Spleen (tissue), 11 donors: ENCODE results near the gene PDZD2. TPM values are rescaled to one million over a fixed set of nuclear protein-coding genes. Genes with fewer than 3 reads are reported as not detected.

Experiments used
- DNase-seq: peaks from one replicate; pipeline ENCODE4 v3.0.0-alpha.2; 2020
- H3K27ac ChIP-seq, 8 donors: fragments of 200-600 bp; sonication (generic) in 7 of 8; 1 replicate in 4 of 8; 2 replicates in 4 of 8; pipeline versions ENCODE4 v1.5.0 to v1.8.0; 2016 to 2021; ENCODE audit warnings: inconsistent platforms in 4 of 8, mild to moderate bottlenecking in 4 of 8, moderate library complexity in 1 of 8
- H3K27me3 ChIP-seq, 7 donors: fragments of 200-600 bp; sonication (generic) in 6 of 7; replicated peaks in 1 of 7; 1 replicate in 4 of 7; 2 replicates in 3 of 7; pipeline versions ENCODE4 v1.5.0 to v1.8.0; 2016 to 2021; ENCODE audit warnings: inconsistent platforms in 3 of 7, mild to moderate bottlenecking in 1 of 7
- H3K36me3 ChIP-seq, 6 donors: fragments of 200-600 bp; sonication (generic) in 5 of 6; 1 replicate in 4 of 6; 2 replicates in 2 of 6; pipeline versions ENCODE4 v1.5.0 to v1.8.0; 2016 to 2021; ENCODE audit warnings: inconsistent platforms in 2 of 6
- H3K4me1 ChIP-seq, 6 donors: fragments of 200-600 bp; sonication (generic) in 5 of 6; 1 replicate in 3 of 6; 2 replicates in 3 of 6; pipeline versions ENCODE4 v1.5.0 to v1.8.0; 2016 to 2021; ENCODE audit warnings: inconsistent platforms in 3 of 6
- H3K4me3 ChIP-seq, 8 donors: fragments of 200-600 bp; sonication (generic) in 7 of 8; 1 replicate in 4 of 8; 2 replicates in 4 of 8; pipeline versions ENCODE4 v1.5.0 to v1.8.0; 2016 to 2021; ENCODE audit warnings: inconsistent platforms in 4 of 8, mild to moderate bottlenecking in 4 of 8, moderate library complexity in 2 of 8
- H3K9me3 ChIP-seq, 8 donors: fragments of 200-600 bp; sonication (generic) in 7 of 8; 1 replicate in 4 of 8; 2 replicates in 4 of 8; pipeline versions ENCODE4 v1.5.0 to v1.8.0; 2016 to 2021; ENCODE audit warnings: inconsistent platforms in 4 of 8
- POLR2A ChIP-seq, 3 donors: fragments of 450-650 bp; IDR thresholded peaks; one replicate each; pipeline ENCODE4 v1.5.1; 2017; ENCODE audit warnings: antibody characterized with exemption in 3 of 3, mild to moderate bottlenecking in 1 of 3
- POLR2AphosphoS5 ChIP-seq, 3 donors: sonication (generic); formaldehyde crosslinking; IDR thresholded peaks; one replicate each; pipeline ENCODE4 v1.5.1; 2017; ENCODE audit warnings: antibody characterized with exemption in 3 of 3
- WGBS, 5 donors: extraction: QIAGEN DNeasy Blood & Tissue Kit in 3 of 5; methylation state at CpG; one replicate each; pipeline versions ENCODE4 v1.1.5 to v1.1.7; 2013 to 2018; 5-methylcytosine and 5-hydroxymethylcytosine counted together
- intact Hi-C: fragments of 100-400 bp; cut with DNase I; formaldehyde crosslinking; loops from one replicate; pipeline ENCODE4 v1.15.0; 2023; ENCODE audit warnings: low total_unique reads
- polyA plus RNA-seq, 3 donors: library from polyadenylated mRNA; stranded (reverse); fragments of 200-250 nt; gene quantifications; one replicate each; pipeline ENCODE4 v1.2.1, GENCODE V29; 2013
- total RNA-seq, 7 donors: library from RNA; depleted of rRNA in 3 of 7; stranded (reverse); fragments of >200 nt in 3 of 7; fragmentation: NEBNext Ultra II Directional in 4 of 7; extraction: Animal tissue kit (Norgen Biotek cat#: 25700) in 4 of 7; gene quantifications; one replicate each; pipeline versions ENCODE4 v1.1.0 to v1.2.1, GENCODE V29; 2016 to 2021
- TF ChIP-seq, protein P1 (sequence below), 11 experiments: fragments of 200-600 bp in 7 of 11; fragments of 450-650 bp in 4 of 11; sonication (generic) in 4 of 11; IDR thresholded peaks in 8 of 11; conservative IDR thresholded peaks in 3 of 11; 1 replicate in 7 of 11; 2 replicates in 4 of 11; pipeline versions ENCODE4 v1.4.0 to v1.8.0; 2016 to 2021; ENCODE audit warnings: antibody characterized with exemption in 11 of 11, inconsistent platforms in 4 of 11, mild to moderate bottlenecking in 1 of 11
- donor health status: healthy with polysubstance abuse.
- donor health status: DM: no; HTN: no; CAD: no; lungs with moderate emphysema.
- donor health status: DM: no; HTN: no; CAD: no.
- donor health status: Bipolar disorder and iron deficiency.
- donor health status: healthy.
- donor health status: DM: no; HTN: no; CAD: no.
- donor health status: DM: yes; HTN: yes; CAD: no.

Gene PDZD2
- total and polyA plus RNA-seq, 10 donors, result 0.09 to 4.7 (median 2.4) TPM

DNA sequence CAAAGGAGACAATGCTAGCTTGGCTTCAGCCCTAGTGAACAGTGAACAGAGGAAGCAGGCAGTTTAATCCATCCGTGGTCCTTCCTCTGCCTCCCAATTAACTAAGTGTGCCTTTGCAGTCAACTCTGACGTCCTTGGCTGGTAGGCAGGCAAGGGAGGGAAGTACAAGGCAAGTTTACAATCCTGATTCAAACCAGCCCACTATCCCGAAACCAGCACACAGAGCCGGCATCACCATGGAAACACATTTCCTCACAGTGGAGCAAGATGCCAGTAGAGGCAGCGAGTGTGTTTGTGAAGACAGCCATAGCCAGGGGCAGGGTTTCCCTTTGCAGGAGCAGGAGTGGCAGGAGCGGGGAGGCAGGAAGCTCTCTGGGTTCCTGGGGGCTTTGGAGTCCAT is 461.3 kb downstream of the PDZD2 start:
- Histone ChIP-seq H3K9me3 (no peaks in the 10 kb centered on the region), H3K4me1 (peaks cover 0 to 23% (median 6%) of the 10 kb centered on the region in 6 donors), H3K36me3 (peaks cover 3 to 80% (median 40%) of the 10 kb centered on the region in 6 donors), H3K27ac (peak overlapping the region in 4 of 8 donors; percentile 33 to 70 (median 40)), H3K27me3 (no peaks in the 10 kb centered on the region), H3K4me3 (no peak overlapping the region)
- DNase-seq, result no peak
- 61 to 86% (median 75%) methylated on average over 5 to 6 of the region's 6 CpGs for WGBS, 5 donors
- TF ChIP-seq POLR2A (IDR thresholded peaks at IDR 0.05) (no peak), POLR2AphosphoS5 (IDR thresholded peaks at IDR 0.05) (peak in 1 of 3 donors; percentile 10)
- TF ChIP-seq, protein P1, sequence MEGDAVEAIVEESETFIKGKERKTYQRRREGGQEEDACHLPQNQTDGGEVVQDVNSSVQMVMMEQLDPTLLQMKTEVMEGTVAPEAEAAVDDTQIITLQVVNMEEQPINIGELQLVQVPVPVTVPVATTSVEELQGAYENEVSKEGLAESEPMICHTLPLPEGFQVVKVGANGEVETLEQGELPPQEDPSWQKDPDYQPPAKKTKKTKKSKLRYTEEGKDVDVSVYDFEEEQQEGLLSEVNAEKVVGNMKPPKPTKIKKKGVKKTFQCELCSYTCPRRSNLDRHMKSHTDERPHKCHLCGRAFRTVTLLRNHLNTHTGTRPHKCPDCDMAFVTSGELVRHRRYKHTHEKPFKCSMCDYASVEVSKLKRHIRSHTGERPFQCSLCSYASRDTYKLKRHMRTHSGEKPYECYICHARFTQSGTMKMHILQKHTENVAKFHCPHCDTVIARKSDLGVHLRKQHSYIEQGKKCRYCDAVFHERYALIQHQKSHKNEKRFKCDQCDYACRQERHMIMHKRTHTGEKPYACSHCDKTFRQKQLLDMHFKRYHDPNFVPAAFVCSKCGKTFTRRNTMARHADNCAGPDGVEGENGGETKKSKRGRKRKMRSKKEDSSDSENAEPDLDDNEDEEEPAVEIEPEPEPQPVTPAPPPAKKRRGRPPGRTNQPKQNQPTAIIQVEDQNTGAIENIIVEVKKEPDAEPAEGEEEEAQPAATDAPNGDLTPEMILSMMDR (IDR thresholded peaks at IDR 0.05 in 8 of 11, conservative IDR thresholded peaks at IDR 0.05 in 3 of 11), result no peak
- intact Hi-C loops, result no loop called here

DNA sequence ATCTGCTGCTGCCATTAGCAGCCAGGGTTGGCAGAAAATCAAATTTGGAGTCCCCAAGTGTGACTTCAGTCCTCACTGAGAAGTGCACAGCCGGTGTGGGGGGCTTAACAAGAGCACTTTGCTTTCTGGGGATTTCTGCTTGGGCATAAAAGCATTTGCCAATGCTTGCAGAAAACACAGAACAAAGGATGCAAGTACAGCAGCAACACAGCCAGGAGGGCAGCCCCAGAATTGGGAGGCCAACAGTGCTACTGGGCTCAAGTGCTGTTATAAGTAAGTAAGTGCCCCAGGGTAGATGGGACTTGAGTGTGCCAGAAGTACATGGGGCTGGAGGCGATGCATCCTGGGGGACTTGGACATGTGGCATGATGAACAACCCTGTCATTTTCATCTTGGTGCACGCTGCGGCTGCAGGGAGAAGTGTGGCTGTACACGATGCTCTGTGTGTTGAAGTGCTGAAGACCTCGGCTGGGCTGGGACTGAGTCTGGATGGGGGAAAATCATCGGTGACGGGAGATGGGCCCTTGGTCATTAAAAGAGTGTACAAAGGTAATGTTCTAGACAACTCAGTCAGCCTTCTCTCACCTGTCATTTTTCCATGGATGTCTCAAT is 461.9 kb downstream of the PDZD2 start:
- TF ChIP-seq, protein P1 (IDR thresholded peaks at IDR 0.05 in 8 of 11, conservative IDR thresholded peaks at IDR 0.05 in 3 of 11), result no peak
- TF ChIP-seq POLR2A (IDR thresholded peaks at IDR 0.05), result no peak
- TF ChIP-seq POLR2AphosphoS5 (IDR thresholded peaks at IDR 0.05), result no peak
- Histone ChIP-seq H3K36me3 (peaks cover 3 to 86% (median 44%) of the 10 kb centered on the region in 6 donors), H3K4me1 (peaks cover 0 to 23% (median 6%) of the 10 kb centered on the region in 6 donors), H3K9me3 (no peaks in the 10 kb centered on the region), H3K27me3 (no peaks in the 10 kb centered on the region), H3K27ac (peak overlapping the region in 3 of 8 donors; percentile 25 to 40 (median 40)), H3K4me3 (no peak overlapping the region)
- intact Hi-C loops, result no loop called here
- no peak for DNase-seq
- 85 to 100% (median 94%) methylated on average over 8 of the region's 8 CpGs for WGBS, 5 donors

DNA sequence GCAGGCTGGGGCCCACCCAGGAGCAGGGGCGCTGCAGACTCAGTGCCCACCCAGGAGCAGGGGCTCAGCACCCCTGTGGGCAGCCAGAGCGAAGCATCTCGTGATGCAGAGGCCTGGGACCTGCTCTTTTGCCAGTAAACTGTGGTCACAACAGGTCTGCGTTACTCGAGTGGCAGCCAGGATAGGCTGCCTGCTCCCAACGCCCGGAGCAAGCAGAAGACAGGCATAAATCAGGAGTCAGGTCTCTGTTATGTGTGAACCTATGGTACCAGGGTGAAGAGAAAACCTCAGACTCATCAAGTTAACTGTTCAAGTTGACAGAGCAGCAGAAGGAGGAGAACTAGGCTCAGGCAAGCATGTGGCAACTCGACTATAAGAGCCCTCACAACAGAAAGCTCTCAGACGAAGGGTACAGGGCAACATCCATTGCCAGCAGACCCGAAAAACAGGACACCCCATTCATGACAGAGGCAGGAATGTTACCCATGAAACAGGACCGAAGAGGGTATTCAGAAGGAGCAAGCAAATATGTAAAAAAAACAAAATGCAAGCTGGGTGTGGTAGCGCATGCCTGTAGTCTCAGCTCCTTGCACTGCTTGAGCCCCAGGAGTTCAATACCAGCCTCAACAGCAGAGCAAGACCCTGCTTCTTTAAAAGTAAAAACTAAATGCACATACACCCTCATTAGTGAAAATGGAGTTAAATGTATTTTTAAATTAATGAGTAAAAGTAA is 463.5 kb downstream of the PDZD2 start:
- Histone ChIP-seq H3K9me3 (no peaks in the 10 kb centered on the region), H3K4me3 (no peak overlapping the region), H3K4me1 (peaks cover 0 to 23% (median 6%) of the 10 kb centered on the region in 6 donors), H3K27me3 (no peaks in the 10 kb centered on the region), H3K36me3 (peaks cover 3 to 100% (median 59%) of the 10 kb centered on the region in 6 donors), H3K27ac (no peak overlapping the region)
- intact Hi-C loops, result no loop called here
- WGBS, 5 donors, result 76 to 88% (median 80%) methylated on average over 10 to 12 of the region's 12 CpGs
- DNase-seq, result no peak
- TF ChIP-seq, protein P1 (IDR thresholded peaks at IDR 0.05 in 8 of 11, conservative IDR thresholded peaks at IDR 0.05 in 3 of 11), result no peak
- no peak for TF ChIP-seq POLR2A (IDR thresholded peaks at IDR 0.05)
- TF ChIP-seq POLR2AphosphoS5 (IDR thresholded peaks at IDR 0.05), result no peak

DNA sequence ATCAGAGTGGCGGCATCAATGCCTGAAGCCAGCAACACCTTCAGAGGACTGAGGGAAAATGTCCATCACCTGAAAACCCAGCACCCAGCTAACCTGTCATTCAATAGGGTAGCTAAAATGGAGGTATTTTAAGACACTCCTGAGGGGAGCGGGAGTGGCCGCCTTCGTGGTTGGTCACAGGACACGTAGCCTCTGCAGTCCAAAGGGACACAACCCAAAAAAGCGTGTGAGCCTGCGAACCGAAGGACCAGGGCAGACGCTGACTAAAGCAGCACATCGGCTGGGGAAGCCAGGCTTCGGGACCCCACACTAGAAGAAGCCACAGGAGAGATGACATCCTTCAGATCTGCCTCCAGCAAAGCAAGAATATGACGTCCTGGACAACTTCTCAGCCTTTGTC is 464.6 kb downstream of the PDZD2 start:
- no peak for DNase-seq
- Histone ChIP-seq H3K4me1 (peaks cover 0 to 19% (median 6%) of the 10 kb centered on the region in 6 donors), H3K36me3 (peaks cover 3 to 100% (median 65%) of the 10 kb centered on the region in 6 donors), H3K27ac (no peak overlapping the region), H3K4me3 (no peak overlapping the region), H3K9me3 (no peaks in the 10 kb centered on the region), H3K27me3 (no peaks in the 10 kb centered on the region)
- 93 to 99% (median 96%) methylated on average over 12 of the region's 12 CpGs for whole genome bisulfite sequencing, 5 donors
- TF ChIP-seq, protein P1 (IDR thresholded peaks at IDR 0.05 in 8 of 11, conservative IDR thresholded peaks at IDR 0.05 in 3 of 11), result no peak
- TF ChIP-seq POLR2A (IDR thresholded peaks at IDR 0.05) (no peak), POLR2AphosphoS5 (IDR thresholded peaks at IDR 0.05) (no peak)
- intact Hi-C loops, result no loop called here
